ENCODE results near the gene RNF220.

Gene RNF220

DNA sequence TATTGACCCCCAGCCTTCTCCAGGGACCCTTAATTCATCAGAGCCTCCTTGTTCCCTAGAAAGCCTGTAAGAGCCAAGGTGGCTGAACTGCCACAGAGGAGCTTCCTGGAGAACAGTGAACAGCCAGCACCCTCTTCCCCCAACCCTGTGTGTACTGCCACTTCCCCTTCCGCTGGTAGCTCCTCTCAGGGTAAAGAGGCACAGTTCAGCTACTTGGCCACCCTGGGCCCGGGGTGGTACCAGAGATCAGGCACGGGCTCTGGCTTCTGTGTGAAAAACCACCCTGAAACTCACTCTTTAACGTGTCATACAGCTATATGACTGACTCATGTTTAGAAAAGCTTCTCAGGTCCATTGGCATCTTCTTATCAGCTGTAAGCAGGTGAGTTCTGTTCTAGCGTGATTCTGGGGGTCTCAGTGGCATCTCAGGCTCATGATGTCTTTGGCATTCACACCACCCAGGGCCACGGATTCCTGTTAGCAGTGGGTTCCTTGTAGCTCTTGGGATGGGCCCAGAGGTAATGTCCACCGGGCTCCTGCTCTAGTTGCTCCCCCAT lies 291.8 kb downstream of the RNF220 start:
- H3K9me3 ChIP-seq (ENCODE audit: control insufficient read depth, insufficient read depth, low read depth, low read length): no peaks in the 10 kb centered on the region
- H3K27ac ChIP-seq (ENCODE audit: extremely low read depth, low read depth, low read length): no peak overlapping the region
- H3K4me1 ChIP-seq (ENCODE audit: control insufficient read depth, insufficient read depth, low read length): 0 out of 2 replicates have a peak, but pooled peaks cover 2% of the 10 kb centered on the region
- no peaks in the 10 kb centered on the region for H3K36me3 ChIP-seq (ENCODE audit: control insufficient read depth in 2 of 2, insufficient read depth in 1 of 2, low read length in 2 of 2)
- H3K4me3 ChIP-seq (ENCODE audit: low read depth, low read length): no peak overlapping the region
- no peak for TF ChIP-seq ZNF302 (tag by site-specific recombination; IDR thresholded peaks at IDR 0.05; ENCODE audit: low read depth)
- TF ChIP-seq, protein P1, sequence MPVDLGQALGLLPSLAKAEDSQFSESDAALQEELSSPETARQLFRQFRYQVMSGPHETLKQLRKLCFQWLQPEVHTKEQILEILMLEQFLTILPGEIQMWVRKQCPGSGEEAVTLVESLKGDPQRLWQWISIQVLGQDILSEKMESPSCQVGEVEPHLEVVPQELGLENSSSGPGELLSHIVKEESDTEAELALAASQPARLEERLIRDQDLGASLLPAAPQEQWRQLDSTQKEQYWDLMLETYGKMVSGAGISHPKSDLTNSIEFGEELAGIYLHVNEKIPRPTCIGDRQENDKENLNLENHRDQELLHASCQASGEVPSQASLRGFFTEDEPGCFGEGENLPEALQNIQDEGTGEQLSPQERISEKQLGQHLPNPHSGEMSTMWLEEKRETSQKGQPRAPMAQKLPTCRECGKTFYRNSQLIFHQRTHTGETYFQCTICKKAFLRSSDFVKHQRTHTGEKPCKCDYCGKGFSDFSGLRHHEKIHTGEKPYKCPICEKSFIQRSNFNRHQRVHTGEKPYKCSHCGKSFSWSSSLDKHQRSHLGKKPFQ (tag by site-specific recombination; IDR thresholded peaks at IDR 0.05): no peak
- TF ChIP-seq KLF7 (tag by site-specific recombination; IDR thresholded peaks at IDR 0.05; ENCODE audit: borderline replicate concordance): no peak
- no peak for TF ChIP-seq EGR2 (tag by site-specific recombination; IDR thresholded peaks at IDR 0.05; ENCODE audit: low read depth)
- no peak for TF ChIP-seq ZNF174 (tag by site-specific recombination; IDR thresholded peaks at IDR 0.05)
- no peak for TF ChIP-seq ZNF416 (tag by site-specific recombination; IDR thresholded peaks at IDR 0.05)
- TF ChIP-seq, protein P2, sequence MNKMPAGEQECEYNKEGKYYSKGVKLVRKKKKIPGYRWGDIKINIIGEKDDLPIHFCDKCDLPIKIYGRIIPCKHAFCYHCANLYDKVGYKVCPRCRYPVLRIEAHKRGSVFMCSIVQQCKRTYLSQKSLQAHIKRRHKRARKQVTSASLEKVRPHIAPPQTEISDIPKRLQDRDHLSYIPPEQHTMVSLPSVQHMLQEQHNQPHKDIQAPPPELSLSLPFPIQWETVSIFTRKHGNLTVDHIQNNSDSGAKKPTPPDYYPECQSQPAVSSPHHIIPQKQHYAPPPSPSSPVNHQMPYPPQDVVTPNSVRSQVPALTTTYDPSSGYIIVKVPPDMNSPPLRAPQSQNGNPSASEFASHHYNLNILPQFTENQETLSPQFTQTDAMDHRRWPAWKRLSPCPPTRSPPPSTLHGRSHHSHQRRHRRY (tag by site-specific recombination; IDR thresholded peaks at IDR 0.05): no peak
- TF ChIP-seq, protein P3, sequence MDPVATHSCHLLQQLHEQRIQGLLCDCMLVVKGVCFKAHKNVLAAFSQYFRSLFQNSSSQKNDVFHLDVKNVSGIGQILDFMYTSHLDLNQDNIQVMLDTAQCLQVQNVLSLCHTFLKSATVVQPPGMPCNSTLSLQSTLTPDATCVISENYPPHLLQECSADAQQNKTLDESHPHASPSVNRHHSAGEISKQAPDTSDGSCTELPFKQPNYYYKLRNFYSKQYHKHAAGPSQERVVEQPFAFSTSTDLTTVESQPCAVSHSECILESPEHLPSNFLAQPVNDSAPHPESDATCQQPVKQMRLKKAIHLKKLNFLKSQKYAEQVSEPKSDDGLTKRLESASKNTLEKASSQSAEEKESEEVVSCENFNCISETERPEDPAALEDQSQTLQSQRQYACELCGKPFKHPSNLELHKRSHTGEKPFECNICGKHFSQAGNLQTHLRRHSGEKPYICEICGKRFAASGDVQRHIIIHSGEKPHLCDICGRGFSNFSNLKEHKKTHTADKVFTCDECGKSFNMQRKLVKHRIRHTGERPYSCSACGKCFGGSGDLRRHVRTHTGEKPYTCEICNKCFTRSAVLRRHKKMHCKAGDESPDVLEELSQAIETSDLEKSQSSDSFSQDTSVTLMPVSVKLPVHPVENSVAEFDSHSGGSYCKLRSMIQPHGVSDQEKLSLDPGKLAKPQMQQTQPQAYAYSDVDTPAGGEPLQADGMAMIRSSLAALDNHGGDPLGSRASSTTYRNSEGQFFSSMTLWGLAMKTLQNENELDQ (tag by site-specific recombination; IDR thresholded peaks at IDR 0.05; ENCODE audit: low read depth): no peak
- TF ChIP-seq OVOL3 (tag by site-specific recombination; IDR thresholded peaks at IDR 0.05): no peak
- no peak for TF ChIP-seq ZNF776 (tag by site-specific recombination; IDR thresholded peaks at IDR 0.05; ENCODE audit: borderline replicate concordance)
- TF ChIP-seq, protein P4, sequence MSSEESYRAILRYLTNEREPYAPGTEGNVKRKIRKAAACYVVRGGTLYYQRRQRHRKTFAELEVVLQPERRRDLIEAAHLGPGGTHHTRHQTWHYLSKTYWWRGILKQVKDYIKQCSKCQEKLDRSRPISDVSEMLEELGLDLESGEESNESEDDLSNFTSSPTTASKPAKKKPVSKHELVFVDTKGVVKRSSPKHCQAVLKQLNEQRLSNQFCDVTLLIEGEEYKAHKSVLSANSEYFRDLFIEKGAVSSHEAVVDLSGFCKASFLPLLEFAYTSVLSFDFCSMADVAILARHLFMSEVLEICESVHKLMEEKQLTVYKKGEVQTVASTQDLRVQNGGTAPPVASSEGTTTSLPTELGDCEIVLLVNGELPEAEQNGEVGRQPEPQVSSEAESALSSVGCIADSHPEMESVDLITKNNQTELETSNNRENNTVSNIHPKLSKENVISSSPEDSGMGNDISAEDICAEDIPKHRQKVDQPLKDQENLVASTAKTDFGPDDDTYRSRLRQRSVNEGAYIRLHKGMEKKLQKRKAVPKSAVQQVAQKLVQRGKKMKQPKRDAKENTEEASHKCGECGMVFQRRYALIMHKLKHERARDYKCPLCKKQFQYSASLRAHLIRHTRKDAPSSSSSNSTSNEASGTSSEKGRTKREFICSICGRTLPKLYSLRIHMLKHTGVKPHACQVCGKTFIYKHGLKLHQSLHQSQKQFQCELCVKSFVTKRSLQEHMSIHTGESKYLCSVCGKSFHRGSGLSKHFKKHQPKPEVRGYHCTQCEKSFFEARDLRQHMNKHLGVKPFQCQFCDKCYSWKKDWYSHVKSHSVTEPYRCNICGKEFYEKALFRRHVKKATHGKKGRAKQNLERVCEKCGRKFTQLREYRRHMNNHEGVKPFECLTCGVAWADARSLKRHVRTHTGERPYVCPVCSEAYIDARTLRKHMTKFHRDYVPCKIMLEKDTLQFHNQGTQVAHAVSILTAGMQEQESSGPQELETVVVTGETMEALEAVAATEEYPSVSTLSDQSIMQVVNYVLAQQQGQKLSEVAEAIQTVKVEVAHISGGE (tag by site-specific recombination; conservative IDR thresholded peaks at IDR 0.05; ENCODE audit: low read depth): no peak
- TF ChIP-seq MEIS1 (CRISPR knock-in tag; IDR thresholded peaks at IDR 0.05; ENCODE audit: borderline replicate concordance): no peak
- no peak for TF ChIP-seq ZBTB1 (tag by site-specific recombination; IDR thresholded peaks at IDR 0.05)
- no peak for TF ChIP-seq ZNF146 (tag by site-specific recombination; IDR thresholded peaks at IDR 0.05)
- no peak for TF ChIP-seq ZNF623 (tag by site-specific recombination; IDR thresholded peaks at IDR 0.05)
- no peak for TF ChIP-seq ZFP37 (tag by site-specific recombination; IDR thresholded peaks at IDR 0.05)
- ChIA-PET CTCF (interaction anchor here (0.5 to 1.7 kb wide), 8 partner anchors 11 to 660 kb away, joined by 3 to 7 read pairs (median 4); partner anchors contain the start of gene RNU5D-1), POLR2A (interaction anchor here (0.7 to 1.3 kb wide), 4 partner anchors 10 to 606 kb away, joined by 3 to 10 read pairs (median 4); partner anchors contain the start of gene RPS8)

DNA sequence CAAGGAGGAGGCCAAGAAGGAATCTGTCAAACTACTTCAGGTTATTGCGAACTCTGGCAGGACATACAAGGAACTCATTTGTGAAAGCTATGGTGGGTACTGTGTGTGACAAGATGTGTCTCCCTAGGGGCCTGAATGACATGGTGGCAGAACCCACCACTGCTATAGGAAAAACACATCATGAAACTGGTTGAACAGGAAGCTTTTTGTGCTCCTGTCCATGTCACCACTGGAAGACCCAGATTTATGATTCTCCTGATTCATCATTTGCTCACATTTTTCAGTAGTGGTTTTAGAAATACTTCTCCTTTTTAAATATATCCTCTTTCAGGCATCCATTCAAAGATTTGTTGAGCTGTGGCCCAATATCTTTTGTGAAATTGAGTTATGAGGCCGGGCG lies 293.1 kb downstream of the RNF220 start:
- no peak overlapping the region for H3K27ac ChIP-seq (ENCODE audit: extremely low read depth, low read depth, low read length)
- 0 out of 2 replicates have a peak, but pooled peaks cover 2% of the 10 kb centered on the region for H3K4me1 ChIP-seq (ENCODE audit: control insufficient read depth, insufficient read depth, low read length)
- H3K9me3 ChIP-seq (ENCODE audit: control insufficient read depth, insufficient read depth, low read depth, low read length): no peaks in the 10 kb centered on the region
- no peaks in the 10 kb centered on the region for H3K36me3 ChIP-seq (ENCODE audit: control insufficient read depth in 2 of 2, insufficient read depth in 1 of 2, low read length in 2 of 2)
- POLR2A ChIA-PET: no interaction called here
- no peak overlapping the region for H3K4me3 ChIP-seq (ENCODE audit: low read depth, low read length)
- TF ChIP-seq ZNF133 (tag by site-specific recombination; IDR thresholded peaks at IDR 0.05): no peak
- TF ChIP-seq, protein P5, sequence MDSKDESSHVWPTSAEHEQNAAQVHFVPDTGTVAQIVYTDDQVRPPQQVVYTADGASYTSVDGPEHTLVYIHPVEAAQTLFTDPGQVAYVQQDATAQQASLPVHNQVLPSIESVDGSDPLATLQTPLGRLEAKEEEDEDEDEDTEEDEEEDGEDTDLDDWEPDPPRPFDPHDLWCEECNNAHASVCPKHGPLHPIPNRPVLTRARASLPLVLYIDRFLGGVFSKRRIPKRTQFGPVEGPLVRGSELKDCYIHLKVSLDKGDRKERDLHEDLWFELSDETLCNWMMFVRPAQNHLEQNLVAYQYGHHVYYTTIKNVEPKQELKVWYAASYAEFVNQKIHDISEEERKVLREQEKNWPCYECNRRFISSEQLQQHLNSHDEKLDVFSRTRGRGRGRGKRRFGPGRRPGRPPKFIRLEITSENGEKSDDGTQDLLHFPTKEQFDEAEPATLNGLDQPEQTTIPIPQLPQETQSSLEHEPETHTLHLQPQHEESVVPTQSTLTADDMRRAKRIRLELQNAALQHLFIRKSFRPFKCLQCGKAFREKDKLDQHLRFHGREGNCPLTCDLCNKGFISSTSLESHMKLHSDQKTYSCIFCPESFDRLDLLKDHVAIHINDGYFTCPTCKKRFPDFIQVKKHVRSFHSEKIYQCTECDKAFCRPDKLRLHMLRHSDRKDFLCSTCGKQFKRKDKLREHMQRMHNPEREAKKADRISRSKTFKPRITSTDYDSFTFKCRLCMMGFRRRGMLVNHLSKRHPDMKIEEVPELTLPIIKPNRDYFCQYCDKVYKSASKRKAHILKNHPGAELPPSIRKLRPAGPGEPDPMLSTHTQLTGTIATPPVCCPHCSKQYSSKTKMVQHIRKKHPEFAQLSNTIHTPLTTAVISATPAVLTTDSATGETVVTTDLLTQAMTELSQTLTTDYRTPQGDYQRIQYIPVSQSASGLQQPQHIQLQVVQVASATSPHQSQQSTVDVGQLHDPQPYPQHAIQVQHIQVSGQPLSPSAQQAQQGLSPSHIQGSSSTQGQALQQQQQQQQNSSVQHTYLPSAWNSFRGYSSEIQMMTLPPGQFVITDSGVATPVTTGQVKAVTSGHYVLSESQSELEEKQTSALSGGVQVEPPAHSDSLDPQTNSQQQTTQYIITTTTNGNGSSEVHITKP (tag by site-specific recombination; IDR thresholded peaks at IDR 0.05): no peak
- TF ChIP-seq ZNF10 (tag by site-specific recombination; IDR thresholded peaks at IDR 0.05): no peak
- TF ChIP-seq ZFP3 (tag by site-specific recombination; IDR thresholded peaks at IDR 0.05; ENCODE audit: low read depth): no peak
- TF ChIP-seq ZBTB17 (tag by site-specific recombination; IDR thresholded peaks at IDR 0.05): no peak
- CTCF ChIA-PET: interaction anchor here (1.1 to 1.7 kb wide), 3 partner anchors 9 to 18 kb away, joined by 4 to 8 read pairs (median 5); no protein-coding TSS in a partner anchor
